Measurements from ENCODE around the gene COLGALT1. TPM values are rescaled to one million over a fixed set of nuclear protein-coding genes. Genes with fewer than 3 reads are reported as not detected.

COLGALT1 gene
- polyA plus RNA-seq, 1 experiment: 89.0 TPM

GRCh38 chr19:17572638-17573037, 17.2 kb downstream of the COLGALT1 start:
- no peak for DNase-seq (ENCODE audit: low read depth, low spot score)
- Histone ChIP-seq H3K27ac (ENCODE audit: low read depth, low read length) (no peak overlapping the region), H3K9me3 (ENCODE audit: control insufficient read depth, insufficient read depth, low read length) (no peaks in the 10 kb centered on the region; the same call in 1 of the 2 replicates), H3K4me3 (ENCODE audit: low read depth, low read length) (no peak overlapping the region), H3K27me3 (ENCODE audit: control insufficient read depth, insufficient read depth, low read length) (no peaks in the 10 kb centered on the region)
- ChIA-PET CTCF (interaction anchor here (0.7 to 1.8 kb wide), 5 partner anchors 16 to 194 kb away, joined by 3 to 8 read pairs (median 5); no protein-coding TSS in a partner anchor), POLR2A (interaction anchor here (0.6 kb wide), 1 partner anchor 280 kb away, joined by 3 read pairs; no protein-coding TSS in a partner anchor)
- no peak for TF ChIP-seq CTCF (IDR thresholded peaks at IDR 0.05; ENCODE audit: low read depth, low read length)

- ChIA-PET POLR2A (interaction anchor here (0.6 kb wide), 1 partner anchor 330 kb away, joined by 3 read pairs; the partner anchor contains the start of gene NR2F6), CTCF (interaction anchor here (0.6 to 1.5 kb wide), 4 partner anchors 8 to 713 kb away, joined by 3 to 6 read pairs (median 4); no protein-coding TSS in a partner anchor)
- H3K9me3 ChIP-seq (ENCODE audit: control insufficient read depth, insufficient read depth, low read length): no peaks in the 10 kb centered on the region; the same call in 1 of the 2 replicates
- no peak overlapping the region for H3K4me3 ChIP-seq (ENCODE audit: low read depth, low read length)
- H3K27me3 ChIP-seq (ENCODE audit: control insufficient read depth, insufficient read depth, low read length): no peaks in the 10 kb centered on the region
- no peak for TF ChIP-seq CTCF (IDR thresholded peaks at IDR 0.05; ENCODE audit: low read depth, low read length)
- DNase-seq (ENCODE audit: low read depth, low spot score): no peak
- no peak overlapping the region for H3K27ac ChIP-seq (ENCODE audit: low read depth, low read length)
These were observed 20.7 kb downstream of the COLGALT1 start for GRCh38 chr19:17575871-17576757.

- H3K27ac ChIP-seq (ENCODE audit: low read depth, low read length): no peak overlapping the region
- TF ChIP-seq CTCF (IDR thresholded peaks at IDR 0.05; ENCODE audit: low read depth, low read length): no peak
- DNase-seq (ENCODE audit: low read depth, low spot score): no peak
- H3K4me3 ChIP-seq (ENCODE audit: low read depth, low read length): no peak overlapping the region
- ChIA-PET CTCF (interaction anchor here (0.6 to 1.3 kb wide), 4 partner anchors 81 to 712 kb away, joined by 3 to 6 read pairs (median 3); no protein-coding TSS in a partner anchor), POLR2A (interaction anchor here (0.6 kb wide), 1 partner anchor 331 kb away, joined by 3 read pairs; the partner anchor contains the start of gene NR2F6)
- no peaks in the 10 kb centered on the region; the same call in 1 of the 2 replicates for H3K9me3 ChIP-seq (ENCODE audit: control insufficient read depth, insufficient read depth, low read length)
- no peaks in the 10 kb centered on the region for H3K27me3 ChIP-seq (ENCODE audit: control insufficient read depth, insufficient read depth, low read length)
These were observed 21.5 kb downstream of the COLGALT1 start for GRCh38 chr19:17576758-17577456.

GRCh38 chr19:17577457-17578097, 22.1 kb downstream of the COLGALT1 start:
- CTCF ChIA-PET: interaction anchor here (0.6 to 1.2 kb wide), 3 partner anchors 99 to 197 kb away, joined by 3 to 6 read pairs (median 3); no protein-coding TSS in a partner anchor
- no peak overlapping the region for H3K27ac ChIP-seq (ENCODE audit: low read depth, low read length)
- POLR2A ChIA-PET: no interaction called here
- no peaks in the 10 kb centered on the region; the same call in 1 of the 2 replicates for H3K9me3 ChIP-seq (ENCODE audit: control insufficient read depth, insufficient read depth, low read length)
- no peaks in the 10 kb centered on the region for H3K27me3 ChIP-seq (ENCODE audit: control insufficient read depth, insufficient read depth, low read length)
- no peak overlapping the region for H3K4me3 ChIP-seq (ENCODE audit: low read depth, low read length)
- no peak for DNase-seq (ENCODE audit: low read depth, low spot score)
- no peak for TF ChIP-seq CTCF (IDR thresholded peaks at IDR 0.05; ENCODE audit: low read depth, low read length)

Measured in AG04450 (cell line).